GM21447 (cell line): ENCODE data around the gene DNMT3L.
"Not testable (repeated sequence)": the region's sequence is repeated elsewhere in the genome, so short reads cannot be mapped to it uniquely, and the experiment has no call there.

Experiments used
- ATAC-seq: cut with Tn5 transposase; IDR thresholded peaks from one replicate; pipeline ENCODE4 v1.9.1; 2021; ENCODE audit not compliant: unreplicated experiment

The DNMT3L gene

DNA sequence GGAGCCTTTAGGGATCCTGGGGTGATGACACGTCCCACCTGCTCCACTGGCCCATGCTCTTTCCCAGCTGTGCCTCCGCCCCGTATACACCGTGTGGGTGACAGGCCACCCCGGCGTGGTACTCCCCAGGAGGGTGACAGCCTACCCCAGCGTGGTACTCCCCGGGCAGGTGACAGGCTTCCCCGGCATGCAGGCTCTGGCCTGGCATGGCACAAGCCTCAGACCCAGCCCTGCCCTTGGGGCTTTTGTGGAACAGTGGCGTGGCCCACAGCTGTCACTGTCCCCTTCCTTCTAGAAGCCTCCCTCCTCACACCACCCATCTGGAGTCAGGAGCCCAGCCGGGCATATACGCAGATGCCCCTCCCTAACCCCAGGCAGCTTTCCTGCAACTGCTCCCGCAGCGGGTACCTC, 33.5 kb upstream of the DNMT3L start:
- no peak for ATAC-seq

DNA sequence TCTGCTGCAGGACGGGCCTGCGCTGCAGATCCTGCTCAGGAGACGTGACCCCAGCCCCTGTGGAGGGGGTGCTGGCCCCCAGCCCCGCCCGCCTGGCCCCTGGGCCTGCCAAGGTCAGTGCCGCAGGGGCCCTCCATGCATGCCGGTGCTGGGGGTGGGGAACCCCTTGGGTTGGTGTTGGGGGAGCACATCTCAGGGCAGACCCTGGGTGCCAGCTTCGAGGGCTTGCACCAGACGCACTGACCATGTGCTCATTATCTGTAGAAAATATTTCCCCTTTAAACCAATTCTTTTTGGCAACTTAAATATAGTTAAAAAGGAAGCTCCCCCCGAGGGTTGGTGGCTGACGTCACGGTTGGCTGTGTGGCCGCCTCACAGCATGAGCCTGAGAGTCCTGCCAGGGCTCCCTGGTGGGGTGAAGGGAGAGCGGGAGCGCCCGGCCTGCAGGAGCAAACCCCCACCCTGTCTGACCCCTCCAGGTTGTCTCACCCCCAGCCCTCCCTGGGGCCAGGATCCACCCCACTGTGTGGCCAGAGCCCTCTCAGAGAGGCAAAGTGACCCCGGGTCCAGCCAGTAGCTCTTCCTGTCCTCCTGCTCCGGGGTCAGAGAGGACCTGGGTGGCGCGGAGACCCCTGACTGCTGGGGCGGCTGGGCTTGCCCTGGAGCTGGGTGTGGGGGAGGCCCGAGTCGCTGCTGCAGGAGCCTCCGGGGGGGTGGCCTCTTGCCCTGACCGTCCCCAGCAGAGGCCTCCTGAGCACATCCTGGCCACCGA, 32.9 kb upstream of the DNMT3L start:
- no peak for ATAC-seq

DNA sequence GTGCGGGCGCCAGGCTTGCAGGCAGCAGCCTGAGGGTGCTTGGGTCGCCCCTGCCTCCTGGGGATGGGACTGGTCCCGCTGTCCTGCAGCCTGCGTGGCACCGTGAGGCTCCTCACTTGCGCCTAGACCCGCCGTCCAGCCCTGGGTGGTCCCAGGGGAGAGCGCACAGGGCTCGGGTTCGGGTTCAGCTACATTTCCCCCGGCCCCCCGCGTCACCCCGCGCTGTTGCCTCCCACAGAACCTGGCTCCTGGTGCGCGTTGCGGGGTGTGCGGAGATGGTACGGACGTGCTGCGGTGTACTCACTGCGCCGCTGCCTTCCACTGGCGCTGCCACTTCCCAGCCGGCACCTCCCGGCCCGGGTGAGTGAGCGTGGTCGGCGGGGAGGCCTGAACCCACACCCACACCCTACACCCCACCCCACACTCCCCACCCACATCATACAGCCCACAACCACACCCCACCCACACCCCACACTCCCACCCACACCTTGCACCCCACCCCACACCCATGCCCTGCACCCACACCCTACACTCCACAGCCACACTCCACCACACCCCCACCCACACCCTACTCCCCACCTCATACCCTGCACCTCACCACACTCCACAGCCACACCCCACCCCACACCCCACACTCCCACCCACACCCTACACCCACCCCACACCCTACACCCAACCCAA, 32.0 kb upstream of the DNMT3L start:
- no peak for ATAC-seq

DNA sequence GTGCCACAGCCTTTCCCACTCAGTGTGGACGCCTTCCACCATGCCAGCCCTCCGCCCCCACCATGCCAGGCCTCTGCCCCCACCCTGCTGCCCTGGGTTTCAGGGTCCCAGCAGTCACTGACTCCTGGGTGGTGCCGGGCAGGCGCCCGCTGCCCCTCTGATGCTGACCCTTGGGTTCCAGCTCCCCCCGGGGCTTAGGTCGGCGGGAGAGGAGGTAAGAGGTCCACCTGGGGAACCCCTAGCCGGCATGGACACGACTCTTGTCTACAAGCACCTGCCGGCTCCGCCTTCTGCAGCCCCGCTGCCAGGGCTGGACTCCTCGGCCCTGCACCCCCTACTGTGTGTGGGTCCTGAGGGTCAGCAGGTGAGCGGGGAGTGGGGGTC, 31.1 kb upstream of the DNMT3L start:
- no peak for ATAC-seq

DNA sequence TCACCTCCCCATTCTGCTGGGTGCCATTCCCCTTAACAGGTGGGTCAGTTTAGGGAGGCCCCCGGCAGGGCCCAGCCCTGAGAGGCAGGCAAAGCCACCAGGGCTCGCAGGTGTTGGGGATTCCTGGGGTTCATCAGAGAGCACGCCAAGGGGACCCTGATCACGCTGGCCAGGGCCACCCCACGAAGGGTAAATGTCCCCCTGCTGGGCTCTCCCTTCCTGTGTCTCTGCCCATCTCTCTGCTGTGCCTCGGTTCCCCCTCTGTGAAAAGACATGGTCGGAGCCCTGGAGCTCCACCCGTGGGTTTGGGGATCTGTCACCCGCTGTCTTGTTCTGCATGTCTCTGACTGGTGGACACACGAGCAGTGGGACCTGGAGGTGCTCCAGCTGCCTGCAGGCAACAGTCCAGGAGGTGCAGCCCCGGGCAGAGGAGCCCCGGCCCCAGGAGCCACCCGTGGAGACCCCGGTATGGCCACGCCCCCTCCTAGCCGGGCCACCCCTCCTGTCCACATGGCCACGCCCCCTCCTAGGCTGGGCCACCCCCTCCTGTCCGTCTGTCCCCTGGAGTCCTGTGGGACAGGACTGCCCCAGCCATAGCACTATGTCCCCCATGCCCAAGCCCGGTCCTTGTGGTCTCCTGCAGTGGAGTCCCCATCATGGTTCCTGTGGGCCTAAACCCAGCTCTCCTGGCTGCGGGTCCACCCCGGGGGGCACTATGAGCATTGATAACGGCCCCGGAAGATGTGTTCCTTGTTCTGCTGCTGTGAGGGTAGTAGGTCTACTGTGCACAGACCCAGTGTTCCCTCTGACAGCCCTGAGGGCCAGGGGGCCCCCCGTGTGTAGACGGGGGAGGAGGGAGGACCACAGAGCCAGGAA, 30.5 kb upstream of the DNMT3L start:
- no peak for ATAC-seq

DNA sequence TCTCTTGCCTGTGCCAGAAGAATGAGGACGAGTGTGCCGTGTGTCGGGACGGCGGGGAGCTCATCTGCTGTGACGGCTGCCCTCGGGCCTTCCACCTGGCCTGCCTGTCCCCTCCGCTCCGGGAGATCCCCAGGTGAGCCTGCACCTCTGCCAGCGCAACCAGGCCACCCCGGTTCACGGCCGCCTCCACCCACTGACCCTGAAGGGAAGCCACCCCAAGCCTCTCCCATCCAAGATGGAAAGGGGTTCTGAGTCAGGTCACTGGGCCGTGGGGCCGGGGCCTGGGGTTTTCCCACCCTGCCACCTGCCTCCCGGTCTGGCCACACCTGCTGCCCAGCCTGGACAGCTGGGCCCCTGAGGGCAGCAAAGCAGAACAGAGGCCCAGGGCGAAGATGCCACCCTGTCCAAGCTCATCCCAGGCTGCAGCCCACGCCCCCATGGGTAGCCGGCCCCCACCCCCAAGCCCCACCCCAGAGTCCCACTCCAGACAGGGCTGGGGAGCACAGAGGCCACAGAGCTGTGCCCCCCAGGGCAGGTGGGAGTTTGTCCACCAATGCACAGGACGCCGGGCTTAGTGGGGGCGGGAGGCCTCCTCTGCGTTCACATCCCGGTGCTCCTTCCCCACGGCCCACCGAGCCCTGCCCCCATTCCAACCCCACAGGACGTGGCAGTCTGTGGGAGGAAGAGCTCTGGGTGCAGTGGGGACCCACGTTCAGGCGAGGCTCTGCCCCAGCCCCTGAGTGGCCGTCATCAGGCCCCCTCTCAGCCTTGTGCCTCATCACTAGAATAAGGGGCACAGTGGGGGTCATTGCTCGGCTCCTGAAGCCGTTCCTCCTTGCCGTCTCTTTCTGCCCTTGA, 29.6 kb upstream of the DNMT3L start:
- ATAC-seq = no peak

DNA sequence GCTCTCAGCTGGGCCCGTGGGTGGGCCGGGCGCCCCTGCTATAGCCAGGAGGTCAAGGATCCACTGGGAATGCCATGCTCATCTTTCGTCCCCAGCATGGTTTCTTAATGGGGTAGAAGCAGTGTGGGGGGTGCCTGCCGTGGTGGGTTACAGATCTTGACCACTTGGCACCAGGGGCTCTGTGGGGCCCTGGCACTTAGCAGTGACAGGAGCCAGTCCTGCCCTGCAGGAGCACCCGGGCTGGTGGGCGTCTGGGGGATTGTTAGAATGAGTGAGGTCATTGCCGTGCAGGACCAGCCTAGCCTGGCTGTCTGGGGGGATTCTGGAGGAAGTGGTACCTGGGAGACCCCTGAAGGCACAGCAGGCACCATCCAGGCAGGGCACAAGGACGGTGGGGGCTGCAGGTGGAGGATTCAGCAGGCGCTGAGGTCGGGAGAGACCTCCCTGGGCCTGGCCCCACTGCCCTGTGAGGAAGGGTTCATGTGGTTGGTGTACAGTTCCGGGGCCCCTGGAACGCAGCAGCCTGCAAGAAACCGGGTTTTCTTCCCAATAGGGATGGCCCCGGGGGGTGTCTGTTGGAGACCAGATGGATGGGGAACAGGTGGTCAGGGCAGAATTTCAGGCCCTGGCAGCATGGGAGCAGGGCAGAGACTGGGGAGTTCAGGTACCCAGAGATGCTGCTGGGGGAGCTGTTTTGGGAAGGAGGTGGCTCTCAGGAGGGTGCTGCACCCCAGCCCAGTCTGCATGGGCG, 28.8 kb upstream of the DNMT3L start:
- no peak for ATAC-seq

DNA sequence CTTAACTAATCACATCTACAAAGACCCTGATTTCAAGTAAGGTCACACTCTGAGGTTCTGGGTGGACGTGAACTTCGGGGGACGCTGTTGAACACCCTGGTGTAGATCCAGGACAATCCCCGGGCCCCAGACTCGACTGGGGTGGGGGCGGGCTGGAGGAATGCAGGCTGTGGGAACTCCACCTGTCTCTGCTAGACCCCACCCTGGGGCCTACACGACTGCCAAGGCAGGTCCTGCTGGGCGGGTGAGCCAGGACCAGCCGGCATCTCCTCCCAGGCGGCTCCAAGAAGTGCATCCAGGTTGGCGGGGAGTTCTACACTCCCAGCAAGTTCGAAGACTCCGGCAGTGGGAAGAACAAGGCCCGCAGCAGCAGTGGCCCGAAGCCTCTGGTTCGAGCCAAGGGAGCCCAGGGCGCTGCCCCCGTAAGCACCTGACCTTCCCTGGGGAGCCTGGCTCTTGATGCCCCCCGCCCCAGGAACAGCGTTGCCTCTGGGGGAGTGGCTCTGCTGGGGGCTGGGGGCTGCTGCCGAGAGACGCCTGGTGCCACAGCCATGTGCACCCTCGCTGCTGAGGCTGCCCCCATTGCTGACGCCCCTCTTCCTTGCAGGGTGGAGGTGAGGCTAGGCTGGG, 27.8 kb upstream of the DNMT3L start:
- no peak for ATAC-seq

DNA sequence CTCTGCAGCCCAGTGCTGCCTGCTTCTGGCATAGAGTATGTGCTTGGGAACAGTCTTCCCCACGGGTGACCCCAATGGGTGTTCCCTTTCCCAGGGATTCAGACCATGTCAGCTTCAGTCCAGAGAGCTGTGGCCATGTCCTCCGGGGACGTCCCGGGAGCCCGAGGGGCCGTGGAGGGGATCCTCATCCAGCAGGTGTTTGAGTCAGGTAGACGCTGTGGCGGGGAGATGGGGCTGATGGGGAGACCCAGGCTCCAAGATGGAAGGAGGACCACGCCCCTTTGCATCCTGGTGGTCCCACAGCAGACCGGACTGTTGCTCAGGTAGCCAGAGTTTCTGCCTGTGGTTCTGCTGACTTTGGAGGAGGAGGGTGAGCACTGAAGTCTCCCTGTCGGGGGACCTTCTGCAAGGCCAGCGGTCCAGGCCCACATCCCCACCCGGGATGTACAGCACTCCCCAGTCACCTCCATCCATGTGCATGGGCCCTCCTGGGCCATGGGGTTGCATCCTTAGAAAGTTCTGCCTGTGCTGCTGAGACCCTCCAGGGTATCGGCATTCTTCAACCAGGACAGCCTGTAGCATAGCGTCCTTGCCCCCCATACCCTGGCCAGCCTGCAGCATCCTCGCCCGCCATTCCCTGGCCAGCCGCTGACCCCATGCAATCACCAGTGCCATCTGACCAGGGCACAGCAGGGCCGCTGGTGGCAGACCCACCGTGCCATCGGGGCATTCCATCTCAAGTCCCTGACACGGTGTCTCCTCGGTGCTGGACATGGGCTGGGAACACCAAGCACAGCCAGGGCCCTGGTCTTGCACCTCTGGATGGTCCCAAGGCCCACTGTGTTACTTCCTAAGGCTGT, 26.8 kb upstream of the DNMT3L start:
- ATAC-seq = no peak

DNA sequence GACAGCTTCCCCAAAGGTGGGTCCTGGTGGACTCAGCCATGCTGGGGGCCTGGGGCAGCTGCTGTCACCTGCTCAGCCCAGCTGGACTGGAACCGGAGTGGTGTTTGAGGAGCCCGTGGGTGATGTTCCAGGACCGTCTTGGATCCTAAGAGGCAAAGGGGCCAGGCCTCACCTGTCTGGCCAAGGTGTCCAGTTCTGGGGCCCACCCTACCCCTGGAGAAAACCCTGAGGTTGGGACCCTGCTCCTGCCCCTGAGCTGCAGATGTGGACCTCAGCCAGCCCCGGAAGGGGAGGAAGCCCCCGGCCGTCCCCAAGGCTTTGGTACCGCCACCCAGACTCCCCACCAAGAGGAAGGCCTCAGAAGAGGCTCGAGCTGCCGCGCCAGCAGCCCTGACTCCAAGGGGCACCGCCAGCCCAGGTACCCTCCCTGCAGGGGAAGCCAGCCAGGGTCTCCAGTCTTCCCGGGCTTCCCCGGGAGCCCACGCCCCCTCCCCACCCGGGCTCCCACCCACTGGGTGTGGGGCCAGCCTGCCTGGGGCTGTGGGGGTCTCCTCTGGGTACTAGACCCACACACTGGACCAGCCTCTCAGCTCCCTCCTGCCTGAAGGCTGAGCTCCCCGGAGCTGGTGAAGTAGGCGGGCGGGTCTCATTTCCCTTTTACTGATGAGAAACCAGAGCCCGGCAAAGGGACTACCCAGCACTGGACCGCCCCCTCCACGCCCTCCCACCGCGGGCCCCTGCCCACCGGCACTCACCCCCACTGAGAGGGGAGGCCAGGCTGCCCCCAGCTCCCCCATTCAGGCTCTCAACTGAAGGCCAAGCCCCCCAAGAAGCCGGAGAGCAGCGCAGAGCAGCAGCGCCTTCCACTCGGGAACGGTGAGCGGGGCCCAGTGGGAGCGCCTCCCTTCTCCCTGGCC, 25.3 kb upstream of the DNMT3L start:
- no peak for ATAC-seq

DNA sequence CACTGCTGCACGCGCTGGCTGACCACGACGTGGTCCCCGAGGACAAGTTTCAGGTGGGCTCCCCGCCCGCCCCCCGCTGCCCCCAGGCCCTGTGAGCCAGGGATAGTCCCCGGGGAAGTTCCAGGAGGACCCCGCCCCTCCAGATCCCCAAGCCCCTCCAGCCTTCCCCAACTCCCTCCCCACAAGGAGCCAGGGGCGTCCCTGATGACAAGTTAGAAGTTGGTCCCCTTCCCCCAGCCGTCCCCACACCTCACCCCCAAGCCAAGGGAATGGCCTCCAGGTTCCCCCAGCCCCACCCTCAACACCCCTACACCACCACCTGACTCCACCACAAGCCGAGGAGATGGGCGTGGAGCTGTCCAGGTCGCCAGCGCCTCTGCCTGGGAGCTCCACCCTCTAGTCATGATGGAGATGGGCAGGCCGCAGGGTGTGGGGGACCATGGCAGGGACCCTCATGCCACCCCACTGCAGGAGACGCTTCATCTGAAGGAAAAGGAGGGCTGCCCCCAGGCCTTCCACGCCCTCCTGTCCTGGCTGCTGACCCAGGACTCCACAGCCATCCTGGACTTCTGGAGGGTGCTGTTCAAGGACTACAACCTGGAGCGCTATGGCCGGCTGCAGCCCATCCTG, 24.5 kb upstream of the DNMT3L start:
- no peak for ATAC-seq

DNA sequence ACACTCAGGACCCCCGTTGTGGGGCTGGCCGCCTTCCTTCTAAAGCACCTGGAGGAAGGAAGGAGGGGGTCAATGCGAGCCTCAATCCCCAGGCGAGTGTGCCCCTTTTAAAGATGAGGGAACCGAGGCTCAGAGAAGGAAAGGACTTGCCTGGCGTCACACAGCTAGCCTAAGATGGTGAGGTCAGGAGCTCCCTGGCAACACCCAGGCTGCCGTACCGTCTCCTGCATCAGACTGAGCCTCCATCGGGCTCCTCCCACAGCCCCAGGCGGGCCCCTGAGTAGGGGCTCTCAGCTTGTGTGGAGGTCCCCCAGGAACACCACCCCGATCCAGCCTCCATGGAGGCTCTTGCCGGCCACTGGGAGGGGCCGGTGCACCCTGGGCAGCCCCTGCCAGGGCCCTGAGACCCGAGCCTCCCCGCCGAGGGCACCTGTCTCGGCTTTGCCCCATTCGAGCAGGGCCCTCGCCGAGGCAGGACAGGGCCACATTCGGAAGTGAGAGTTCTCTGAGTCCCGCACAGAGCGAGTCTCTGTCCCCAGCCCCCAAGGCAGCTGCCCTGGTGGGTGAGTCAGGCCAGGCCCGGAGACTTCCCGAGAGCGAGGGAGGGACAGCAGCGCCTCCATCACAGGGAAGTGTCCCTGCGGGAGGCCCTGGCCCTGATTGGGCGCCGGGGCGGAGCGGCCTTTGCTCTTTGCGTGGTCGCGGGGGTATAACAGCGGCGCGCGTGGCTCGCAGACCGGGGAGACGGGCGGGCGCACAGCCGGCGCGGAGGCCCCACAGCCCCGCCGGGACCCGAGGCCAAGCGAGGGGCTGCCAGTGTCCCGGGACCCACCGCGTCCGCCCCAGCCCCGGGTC, 23.7 kb upstream of the DNMT3L start, which contains the start of gene AIRE:
AIRE (plus strand) TSS at position 739 of the 855 bp plus-strand sequence. CDS start 131 bp downstream, outside the sequence.
- no peak for ATAC-seq

DNA sequence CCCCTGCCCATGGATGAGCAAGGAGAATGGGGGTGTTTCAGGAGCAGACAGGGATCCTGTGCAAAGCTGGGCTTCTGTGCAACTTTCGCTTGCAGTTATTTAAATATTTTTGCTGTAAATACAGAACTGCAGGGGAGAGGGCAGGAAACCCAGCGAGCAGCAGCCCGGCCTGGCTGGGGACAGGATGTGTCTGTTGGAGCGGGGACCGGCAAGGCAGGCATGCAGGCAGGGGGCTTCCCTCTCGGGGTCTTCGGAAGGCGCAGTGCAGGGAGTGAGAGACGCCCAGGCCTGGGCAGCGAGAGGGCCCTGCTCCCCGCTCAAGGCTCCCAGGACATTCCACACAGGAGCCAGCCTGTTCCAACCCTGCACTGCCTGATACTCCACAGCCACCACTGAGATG, 22.3 kb upstream of the DNMT3L start:
- ATAC-seq = no peak

DNA sequence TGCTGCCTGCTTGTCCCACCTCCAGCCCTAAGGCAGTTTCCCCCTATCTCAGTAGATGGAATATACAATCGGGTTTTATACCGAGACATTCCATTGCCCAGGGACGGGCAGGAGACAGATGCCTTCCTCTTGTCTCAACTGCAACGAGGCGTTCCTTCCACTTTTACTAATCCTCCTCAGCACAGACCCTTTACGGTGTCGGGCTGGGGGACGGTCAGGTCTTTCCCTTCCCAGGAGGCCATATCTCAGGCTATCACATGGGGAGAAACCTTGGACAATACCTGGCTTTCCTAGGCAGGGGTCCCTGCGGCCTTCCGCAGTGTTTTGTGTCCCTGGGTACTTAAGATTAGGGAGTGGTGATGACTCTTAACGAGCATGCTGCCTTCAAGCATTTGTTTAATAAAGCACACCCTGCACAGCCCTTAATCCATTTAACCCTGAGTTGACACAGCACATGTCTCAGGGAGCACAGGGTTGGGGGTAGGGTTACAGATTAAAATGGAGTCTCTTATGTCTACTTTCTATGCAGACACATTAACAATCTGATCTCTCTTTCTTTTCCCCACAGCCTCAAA, 21.6 kb upstream of the DNMT3L start:
- not testable (repeated sequence) for ATAC-seq

DNA sequence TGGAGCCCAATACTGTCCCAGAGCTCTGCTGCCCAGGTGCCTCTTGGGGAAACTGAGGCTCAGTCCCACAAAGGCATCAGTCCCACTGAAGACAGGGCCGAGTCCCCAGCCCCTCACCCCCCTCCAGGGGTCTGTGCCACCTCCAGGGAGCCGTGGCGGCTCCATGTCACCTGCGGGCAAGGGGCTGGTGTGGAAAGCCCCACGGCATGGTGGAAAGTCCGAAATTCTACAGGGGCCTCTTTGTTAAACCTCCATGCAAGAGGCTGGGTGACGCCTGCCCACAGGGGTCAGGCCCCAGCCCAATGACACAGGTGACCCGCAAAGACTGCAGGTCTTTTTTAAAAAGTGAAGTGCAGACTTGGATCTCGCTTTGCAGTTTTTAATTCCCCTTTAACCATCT, 20.7 kb upstream of the DNMT3L start:
- no peak for ATAC-seq

DNA sequence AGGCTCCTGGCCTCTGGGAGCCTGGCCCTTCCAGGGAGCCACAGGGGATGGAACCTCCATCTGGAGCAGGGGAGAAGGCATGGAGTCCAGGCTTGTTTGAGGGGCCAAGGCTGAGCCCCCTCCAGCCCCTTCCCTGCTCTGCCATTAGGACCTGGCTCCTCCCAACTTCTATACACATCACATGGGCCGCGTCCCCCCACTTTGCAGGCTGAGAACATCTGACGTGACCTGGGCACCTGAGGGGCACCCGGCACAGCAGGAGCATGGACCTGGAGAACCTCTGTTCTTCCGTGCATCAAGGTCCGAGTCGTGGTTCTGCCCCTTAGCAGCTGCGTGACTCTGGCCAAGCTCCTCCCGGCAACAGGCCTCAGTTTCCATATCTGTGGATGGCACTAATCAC, 20.1 kb upstream of the DNMT3L start:
- no peak for ATAC-seq
